Left lung (tissue), 10 donors: ENCODE data around the gene MED12L. TPM values are rescaled to one million over a fixed set of nuclear protein-coding genes. Genes with fewer than 3 reads are reported as not detected.

ENCODE experiments used
- ATAC-seq: fragments of 200-7000 bp; cut with Tn5 transposase; one replicate; pipeline ENCODE4 v1.9.1; 2020; ENCODE audit warnings: moderate library complexity
- DNase-seq, 4 donors: peaks; one replicate each; pipeline ENCODE4 v3.0.0-alpha.2; 2013 to 2020
- H3K27ac ChIP-seq, 2 donors: fragments of 200-600 bp; sonication (generic) in 1 of 2; one replicate each; pipeline versions ENCODE4 v1.5.0 to v1.8.0; 2020 to 2021
- H3K27me3 ChIP-seq, 2 donors: fragments of 200-600 bp; sonication (generic) in 1 of 2; one replicate each; pipeline versions ENCODE4 v1.5.0 to v1.8.0; 2020 to 2021
- H3K36me3 ChIP-seq, 2 donors: fragments of 200-600 bp; sonication (generic) in 1 of 2; one replicate each; pipeline versions ENCODE4 v1.5.0 to v1.8.0; 2020 to 2021
- H3K4me1 ChIP-seq, 2 donors: fragments of 200-600 bp; one replicate each; pipeline ENCODE4 v1.8.0; 2021
- H3K4me3 ChIP-seq, 2 donors: fragments of 200-600 bp; sonication (generic) in 1 of 2; one replicate each; pipeline versions ENCODE4 v1.5.0 to v1.8.0; 2020 to 2021; ENCODE audit warnings: mild to moderate bottlenecking in 1 of 2
- H3K9me3 ChIP-seq, 2 donors: fragments of 200-600 bp; sonication (generic) in 1 of 2; one replicate each; pipeline versions ENCODE4 v1.5.0 to v1.8.0; 2020 to 2021
- CTCF ChIP-seq, 2 donors: fragments of 200-600 bp; sonication (generic) in 1 of 2; IDR thresholded peaks; one replicate each; pipeline versions ENCODE4 v1.5.0 to v1.8.0; 2021; ENCODE audit warnings: antibody characterized with exemption in 2 of 2
- intact Hi-C, 2 donors: fragments of 100-400 bp; cut with DNase I; formaldehyde crosslinking; loops; one replicate each; pipeline versions ENCODE4 v1.11.2 to v1.14.2; 2022
- polyA plus RNA-seq, 6 donors: library from polyadenylated mRNA; unstranded; fragments of 120-200 nt; gene quantifications; one replicate each; pipeline ENCODE4 v1.2.1, GENCODE V29; 2013; ENCODE audit not compliant: insufficient read length in 6 of 6
- total RNA-seq, 2 donors: library from RNA; stranded (reverse); fragmentation: NEBNext Ultra II Directional; extraction: Animal tissue kit (Norgen Biotek cat#: 25700); gene quantifications; one replicate each; pipeline ENCODE4 v1.2.1, GENCODE V29; 2021
- donor health status: DM: no; HTN: yes; CAD: no.
- donor health status: DM: no; HTN: no; CAD: no.

MED12L gene
- total and polyA plus RNA-seq, 8 donors: 0.66 to 1.0 (median 0.77) TPM

GRCh38 chr3:151443583-151443982 lies 358.1 kb downstream of the MED12L start:
- no peaks in the 10 kb centered on the region for H3K4me1 ChIP-seq
- no peak overlapping the region for H3K4me3 ChIP-seq
- H3K36me3 ChIP-seq: no peaks in the 10 kb centered on the region
- H3K9me3 ChIP-seq: peaks cover 0 to 2% of the 10 kb centered on the region in 2 donors
- ATAC-seq: no peak
- intact Hi-C loops: loop anchor here in 1 of 2 donors (10.0 kb wide), 1 partner anchor 211 kb away; no protein-coding TSS in a partner anchor
- peak in 1 of 4 donors; percentile 21 for DNase-seq
- no peaks in the 10 kb centered on the region for H3K27me3 ChIP-seq
- no peak overlapping the region for H3K27ac ChIP-seq
- no peak for TF ChIP-seq CTCF (IDR thresholded peaks at IDR 0.05)

- Histone ChIP-seq H3K4me1 (no peaks in the 10 kb centered on the region), H3K27ac (no peak overlapping the region), H3K36me3 (no peaks in the 10 kb centered on the region), H3K4me3 (no peak overlapping the region), H3K9me3 (peaks cover 0 to 2% of the 10 kb centered on the region in 2 donors), H3K27me3 (no peaks in the 10 kb centered on the region)
- intact Hi-C loops: loop anchor here in 1 of 2 donors (10.0 kb wide), 1 partner anchor 209 kb away; no protein-coding TSS in a partner anchor
- ATAC-seq (peak; percentile 74), DNase-seq (peak in 3 of 4 donors; percentile 38 to 70 (median 58))
- no peak for TF ChIP-seq CTCF (IDR thresholded peaks at IDR 0.05)
These were observed 360.0 kb downstream of the MED12L start for GRCh38 chr3:151445273-151446001.

- ATAC-seq (no peak), DNase-seq (no peak)
- Histone ChIP-seq H3K36me3 (no peaks in the 10 kb centered on the region), H3K4me3 (no peak overlapping the region), H3K4me1 (no peaks in the 10 kb centered on the region), H3K27me3 (no peaks in the 10 kb centered on the region), H3K27ac (no peak overlapping the region), H3K9me3 (peaks cover 0 to 2% of the 10 kb centered on the region in 2 donors)
- TF ChIP-seq CTCF (IDR thresholded peaks at IDR 0.05): no peak
- intact Hi-C loops: loop anchor here in 1 of 2 donors (10.0 kb wide), 1 partner anchor 209 kb away; no protein-coding TSS in a partner anchor
These were observed 360.5 kb downstream of the MED12L start for GRCh38 chr3:151446002-151446340.

- H3K36me3 ChIP-seq: peaks cover 0 to 4% of the 10 kb centered on the region in 2 donors
- TF ChIP-seq CTCF (IDR thresholded peaks at IDR 0.05): no peak
- no peak overlapping the region for H3K27ac ChIP-seq
- H3K4me3 ChIP-seq: no peak overlapping the region
- no peaks in the 10 kb centered on the region for H3K27me3 ChIP-seq
- DNase-seq (no peak), ATAC-seq (no peak)
- intact Hi-C loops: no loop called here
- H3K4me1 ChIP-seq: no peaks in the 10 kb centered on the region
- peaks cover 0 to 2% of the 10 kb centered on the region in 2 donors for H3K9me3 ChIP-seq
These were observed 366.9 kb downstream of the MED12L start for GRCh38 chr3:151452368-151452767.

- H3K9me3 ChIP-seq: no peaks in the 10 kb centered on the region
- H3K27me3 ChIP-seq: no peaks in the 10 kb centered on the region
- ATAC-seq (peak; percentile 92), DNase-seq (peak in 1 of 4 donors; percentile 26)
- H3K4me1 ChIP-seq: no peaks in the 10 kb centered on the region
- no peak overlapping the region for H3K27ac ChIP-seq
- H3K36me3 ChIP-seq: peaks cover 0 to 4% of the 10 kb centered on the region in 2 donors
- no peak for TF ChIP-seq CTCF (IDR thresholded peaks at IDR 0.05)
- H3K4me3 ChIP-seq: no peak overlapping the region
- intact Hi-C loops: no loop called here
These were observed 367.4 kb downstream of the MED12L start for GRCh38 chr3:151452841-151453240.
